Esophagus muscularis mucosa (tissue), 4 donors: ENCODE data around the gene SNED1. TPM values are rescaled to one million over a fixed set of nuclear protein-coding genes. Genes with fewer than 3 reads are reported as not detected.

Source experiments
- DNase-seq: peaks from one replicate; pipeline ENCODE4 v3.0.0-alpha.2; 2017; ENCODE audit errors: extremely low spot score
- H3K27ac ChIP-seq, 4 donors: fragments of 200-600 bp; sonication (generic); replicated peaks in 1 of 4; 1 replicate in 3 of 4; 2 replicates in 1 of 4; pipeline ENCODE4 v1.5.1; 2016 to 2019; ENCODE audit warnings: mild to moderate bottlenecking in 1 of 4
- H3K27me3 ChIP-seq, 4 donors: fragments of 200-600 bp; sonication (generic); one replicate each; pipeline versions ENCODE4 v1.5.1 to v1.6.0; 2016 to 2019
- H3K36me3 ChIP-seq, 4 donors: fragments of 200-600 bp; sonication (generic); one replicate each; pipeline ENCODE4 v1.5.1; 2016 to 2019
- H3K4me1 ChIP-seq, 4 donors: fragments of 200-600 bp; sonication (generic); one replicate each; pipeline ENCODE4 v1.5.1; 2016 to 2019
- H3K4me3 ChIP-seq, 4 donors: fragments of 200-600 bp; sonication (generic); 1 replicate in 2 of 4; 2 replicates in 2 of 4; pipeline ENCODE4 v1.5.1; 2016 to 2019; ENCODE audit warnings: mild to moderate bottlenecking in 4 of 4, moderate library complexity in 1 of 4
- H3K9me3 ChIP-seq, 4 donors: fragments of 200-600 bp; sonication (generic); 1 replicate in 3 of 4; 2 replicates in 1 of 4; pipeline ENCODE4 v1.5.1; 2016 to 2019
- CTCF ChIP-seq, 3 experiments: fragments of 200-600 bp in 2 of 3; fragments of 450-650 bp in 1 of 3; sonication (generic) in 2 of 3; IDR thresholded peaks; one replicate each; pipeline ENCODE4 v1.5.1; 2017 to 2019; ENCODE audit warnings: antibody characterized with exemption in 3 of 3, mild to moderate bottlenecking in 2 of 3, moderate library complexity in 1 of 3
- EP300 ChIP-seq: sonication (generic); formaldehyde crosslinking; IDR thresholded peaks from one replicate; pipeline ENCODE4 v1.6.1; 2017; ENCODE audit warnings: antibody characterized with exemption
- POLR2A ChIP-seq: fragments of 450-650 bp; IDR thresholded peaks from one replicate; pipeline ENCODE4 v1.6.1; 2017; ENCODE audit warnings: antibody characterized with exemption, moderate library complexity, mild to moderate bottlenecking, low read depth
- POLR2AphosphoS5 ChIP-seq, 2 donors: sonication (generic); formaldehyde crosslinking; IDR thresholded peaks; one replicate each; pipeline ENCODE4 v1.6.1; 2017; ENCODE audit warnings: antibody characterized with exemption in 2 of 2
- WGBS: methylation state at CpG from one replicate; pipeline ENCODE4 v1.1.5; 2018; 5-methylcytosine and 5-hydroxymethylcytosine counted together
- intact Hi-C: fragments of 100-400 bp; cut with DNase I; formaldehyde crosslinking; loops from one replicate; pipeline ENCODE4 v1.15.1; 2023
- total RNA-seq, 4 donors: library from RNA; depleted of rRNA; stranded (reverse); fragments of >200 nt; gene quantifications; one replicate each; pipeline versions ENCODE4 v1.1.0 to v1.2.1, GENCODE V29; 2016

The SNED1 gene
- total RNA-seq, 4 donors from 2014 or later: 7.3 to 14.1 (median 11.6) TPM

- H3K27me3 ChIP-seq: peaks cover 0 to 23% (median 0%) of the 10 kb centered on the region in 4 donors
- WGBS: no CpG with 5 or more reads among the region's 9 CpGs
- DNase-seq: no peak
- peaks cover 6 to 80% (median 67%) of the 10 kb centered on the region in 4 donors for H3K36me3 ChIP-seq
- intact Hi-C loops: no loop called here
- no peak overlapping the region for H3K4me3 ChIP-seq
- H3K9me3 ChIP-seq: no peaks in the 10 kb centered on the region
- H3K4me1 ChIP-seq: no peaks in the 10 kb centered on the region
- TF ChIP-seq CTCF (IDR thresholded peaks at IDR 0.05): no peak
- TF ChIP-seq POLR2A: no peak
- no peak for TF ChIP-seq POLR2AphosphoS5 (IDR thresholded peaks at IDR 0.05)
- TF ChIP-seq EP300: no peak
- no peak overlapping the region for H3K27ac ChIP-seq
These were observed 73.7 kb downstream of the SNED1 start for GRCh38 chr2:241072151-241072550.

DNA sequence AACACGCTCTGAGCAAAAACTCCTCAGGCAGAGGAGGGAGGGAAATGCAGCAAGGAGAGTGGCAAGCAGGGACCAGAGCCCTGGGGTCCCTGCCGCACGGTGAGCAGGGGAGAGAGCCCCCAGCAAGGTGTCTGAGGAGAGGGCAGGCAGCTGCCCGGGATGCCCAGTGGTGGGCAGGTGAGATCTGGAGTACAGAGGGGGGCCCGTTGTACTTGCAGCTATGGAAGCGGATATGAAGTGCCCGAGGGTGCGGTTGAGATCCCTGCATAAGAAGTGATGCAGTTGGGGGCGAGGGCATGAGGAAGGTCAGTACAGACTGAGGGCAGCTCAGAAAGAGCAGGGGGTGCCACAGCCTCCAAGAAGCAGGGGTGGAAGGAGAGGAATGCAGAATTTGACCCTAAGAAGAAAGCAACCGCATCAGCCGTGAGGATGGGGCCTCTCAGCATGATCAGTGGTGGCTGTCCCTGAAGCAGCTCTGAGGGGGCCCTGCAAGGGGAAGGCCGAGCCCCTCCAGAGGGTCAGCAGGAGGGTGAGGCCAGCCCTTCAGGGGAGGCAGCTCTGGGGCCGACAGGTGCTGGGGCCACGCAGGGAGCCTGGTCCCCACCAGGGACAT is 74.2 kb downstream of the SNED1 start:
- intact Hi-C loops: no loop called here
- Histone ChIP-seq H3K36me3 (peaks cover 6 to 76% (median 64%) of the 10 kb centered on the region in 4 donors), H3K9me3 (no peaks in the 10 kb centered on the region), H3K4me3 (no peak overlapping the region), H3K27me3 (peaks cover 0 to 23% (median 0%) of the 10 kb centered on the region in 4 donors), H3K4me1 (no peaks in the 10 kb centered on the region), H3K27ac (no peak overlapping the region)
- TF ChIP-seq POLR2AphosphoS5 (IDR thresholded peaks at IDR 0.05) (no peak), EP300 (no peak), POLR2A (no peak), CTCF (IDR thresholded peaks at IDR 0.05) (no peak)
- WGBS: 72% methylated on average over 11 of the region's 14 CpGs
- no peak for DNase-seq

GRCh38 chr2:241073166-241074064 is 75.0 kb downstream of the SNED1 start:
- no peak overlapping the region for H3K4me3 ChIP-seq
- no peak for DNase-seq
- no peak for TF ChIP-seq POLR2A
- no peak for TF ChIP-seq EP300
- H3K9me3 ChIP-seq: no peaks in the 10 kb centered on the region
- no peak overlapping the region for H3K27ac ChIP-seq
- H3K36me3 ChIP-seq: peaks cover 6 to 68% (median 56%) of the 10 kb centered on the region in 4 donors
- H3K4me1 ChIP-seq: no peaks in the 10 kb centered on the region
- intact Hi-C loops: no loop called here
- peaks cover 0 to 23% (median 0%) of the 10 kb centered on the region in 4 donors for H3K27me3 ChIP-seq
- 80% methylated on average over 10 of the region's 25 CpGs for WGBS

GRCh38 chr2:241074065-241074818 is 75.8 kb downstream of the SNED1 start:
- H3K4me3 ChIP-seq: no peak overlapping the region
- WGBS: 89% methylated on average over 11 of the region's 16 CpGs
- H3K27ac ChIP-seq: no peak overlapping the region
- peaks cover 0 to 18% (median 0%) of the 10 kb centered on the region in 4 donors for H3K27me3 ChIP-seq
- DNase-seq: no peak
- H3K9me3 ChIP-seq: no peaks in the 10 kb centered on the region
- intact Hi-C loops: no loop called here
- TF ChIP-seq POLR2AphosphoS5 (IDR thresholded peaks at IDR 0.05) (no peak), EP300 (no peak)
- peaks cover 6 to 60% (median 49%) of the 10 kb centered on the region in 4 donors for H3K36me3 ChIP-seq
- H3K4me1 ChIP-seq: no peaks in the 10 kb centered on the region

GRCh38 chr2:241074901-241075540 is 76.6 kb downstream of the SNED1 start:
- Histone ChIP-seq H3K27me3 (peaks cover 0 to 13% (median 0%) of the 10 kb centered on the region in 4 donors), H3K27ac (no peak overlapping the region), H3K4me3 (no peak overlapping the region), H3K9me3 (no peaks in the 10 kb centered on the region), H3K36me3 (peaks cover 6 to 56% (median 43%) of the 10 kb centered on the region in 4 donors), H3K4me1 (no peaks in the 10 kb centered on the region)
- intact Hi-C loops: no loop called here
- DNase-seq: no peak
- TF ChIP-seq EP300 (no peak), POLR2AphosphoS5 (IDR thresholded peaks at IDR 0.05) (no peak), POLR2A (no peak), CTCF (IDR thresholded peaks at IDR 0.05) (no peak)
- 98% methylated on average over 16 of the region's 16 CpGs for WGBS
